Adipocyte (in vitro differentiated cells): ENCODE data around the gene USP50.
"Not testable (repeated sequence)": the region's sequence is repeated elsewhere in the genome, so short reads cannot be mapped to it uniquely, and the experiment has no call there.

Experiments used
- DNase-seq: peaks from one replicate; pipeline ENCODE4 v3.0.0-alpha.2; 2015; ENCODE audit warnings: low read depth
- H3K27me3 ChIP-seq: replicated peaks from 2 replicates; pipeline ENCODE4 v1.7.0; 2013; ENCODE audit warnings: mild to moderate bottlenecking, low read length, moderate library complexity; ENCODE audit not compliant: control insufficient read depth, insufficient read depth
- H3K36me3 ChIP-seq: 2 replicates; pipeline ENCODE4 v1.7.0; 2013; ENCODE audit warnings: low read length, mild to moderate bottlenecking, moderate library complexity; ENCODE audit not compliant: control insufficient read depth, insufficient read depth, severe bottlenecking
- H3K4me1 ChIP-seq: 2 replicates; pipeline ENCODE4 v1.7.0; 2013; ENCODE audit warnings: mild to moderate bottlenecking, low read length, moderate library complexity; ENCODE audit not compliant: control insufficient read depth, insufficient read depth
- H3K4me3 ChIP-seq: 2 replicates; pipeline ENCODE4 v1.7.0; 2013; ENCODE audit warnings: mild to moderate bottlenecking, low read length, moderate library complexity
- H3K9ac ChIP-seq: 2 replicates; pipeline ENCODE4 v1.7.0; 2013; ENCODE audit warnings: mild to moderate bottlenecking, low read length, moderate library complexity
- H3K9me3 ChIP-seq: 2 replicates; pipeline ENCODE4 v1.7.0; 2013; ENCODE audit warnings: mild to moderate bottlenecking, low read length, moderate library complexity; ENCODE audit not compliant: control insufficient read depth

The USP50 gene

GRCh38 chr15:50546566-50546965, at the start of gene USP50:
USP50 (minus strand) TSS chr15:50546666; CDS start chr15:50546525, 141 bp downstream.
- H3K36me3 ChIP-seq, result no peaks in the 10 kb centered on the region
- H3K9ac ChIP-seq, result no peak within 1 kb of the TSS
- peaks cover 20% of the 10 kb centered on the region for H3K4me1 ChIP-seq
- no peak for DNase-seq
- no peaks in the 10 kb centered on the region for H3K9me3 ChIP-seq
- no peak within 1 kb of the TSS for H3K4me3 ChIP-seq
- H3K27me3 ChIP-seq, result no peaks in the 10 kb centered on the region

DNA sequence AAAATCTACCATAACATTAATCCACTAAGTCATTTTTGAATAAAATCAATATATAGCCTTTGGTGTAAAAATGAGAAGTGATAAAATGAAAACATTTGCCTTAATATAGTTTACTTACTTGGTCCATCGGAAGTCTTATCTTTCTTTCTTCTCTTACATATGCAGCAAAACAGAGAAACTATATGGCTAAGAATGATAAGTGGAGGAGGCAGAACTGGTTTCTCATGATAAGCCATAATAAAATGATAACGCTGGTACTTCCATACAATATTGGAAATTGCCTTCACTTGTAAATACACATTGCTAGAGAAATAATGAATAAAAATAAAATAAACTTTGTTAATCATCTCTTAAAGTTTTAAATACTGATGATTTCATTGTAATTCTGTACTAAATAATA, 47.8 kb upstream of the USP50 start:
- Histone ChIP-seq H3K9ac (no peak overlapping the region), H3K4me1 (no peaks in the 10 kb centered on the region), H3K4me3 (no peak overlapping the region), H3K27me3 (no peaks in the 10 kb centered on the region), H3K36me3 (peaks cover 94% of the 10 kb centered on the region), H3K9me3 (no peaks in the 10 kb centered on the region)
- DNase-seq, result no peak

- H3K4me3 ChIP-seq, result no peak overlapping the region
- H3K4me1 ChIP-seq, result no peaks in the 10 kb centered on the region
- no peaks in the 10 kb centered on the region for H3K27me3 ChIP-seq
- peaks cover 94% of the 10 kb centered on the region for H3K36me3 ChIP-seq
- no peaks in the 10 kb centered on the region for H3K9me3 ChIP-seq
- no peak overlapping the region for H3K9ac ChIP-seq
- DNase-seq, result no peak
Measured at GRCh38 chr15:50593761-50594160, 47.3 kb upstream of the USP50 start.

- H3K4me1 ChIP-seq, result no peaks in the 10 kb centered on the region
- no peaks in the 10 kb centered on the region for H3K9me3 ChIP-seq
- no peak overlapping the region for H3K4me3 ChIP-seq
- no peak overlapping the region for H3K9ac ChIP-seq
- H3K36me3 ChIP-seq, result peaks cover 99% of the 10 kb centered on the region
- DNase-seq, result no peak
- no peaks in the 10 kb centered on the region for H3K27me3 ChIP-seq
Measured at GRCh38 chr15:50590288-50590687, 43.8 kb upstream of the USP50 start.

DNA sequence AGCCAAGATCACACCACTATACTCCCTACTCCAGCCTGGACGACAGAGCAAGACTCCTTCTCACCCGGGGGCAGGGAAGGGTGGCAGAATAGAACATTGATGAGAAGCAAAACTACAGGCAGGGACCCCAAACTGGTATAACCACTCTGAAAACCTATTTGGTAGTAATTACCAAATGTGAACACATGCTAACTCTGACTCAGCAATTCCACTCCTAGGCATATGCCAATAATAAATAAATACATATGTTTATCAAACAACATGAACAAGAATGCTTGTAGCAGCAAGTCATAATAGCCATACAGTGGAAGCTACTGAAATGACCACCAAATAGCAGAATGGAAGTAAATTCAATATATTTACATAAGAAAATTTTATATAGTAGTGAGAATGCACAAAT, 31.0 kb upstream of the USP50 start:
- no peak for DNase-seq
- H3K36me3 ChIP-seq, result peaks cover 90% of the 10 kb centered on the region
- no peak overlapping the region for H3K4me3 ChIP-seq
- H3K9me3 ChIP-seq, result no peaks in the 10 kb centered on the region
- H3K9ac ChIP-seq, result no peak overlapping the region
- H3K4me1 ChIP-seq, result peaks cover 10% of the 10 kb centered on the region
- H3K27me3 ChIP-seq, result no peaks in the 10 kb centered on the region

GRCh38 chr15:50576166-50576565, 29.7 kb upstream of the USP50 start:
- peaks cover 92% of the 10 kb centered on the region for H3K36me3 ChIP-seq
- H3K9ac ChIP-seq, result no peak overlapping the region
- DNase-seq, result no peak
- H3K4me3 ChIP-seq, result no peak overlapping the region
- H3K4me1 ChIP-seq, result peaks cover 10% of the 10 kb centered on the region
- no peaks in the 10 kb centered on the region for H3K27me3 ChIP-seq
- H3K9me3 ChIP-seq, result no peaks in the 10 kb centered on the region

- not testable (repeated sequence) for H3K9me3 ChIP-seq, DNase-seq, H3K9ac ChIP-seq, H3K4me3 ChIP-seq, H3K27me3 ChIP-seq
- Histone ChIP-seq H3K4me1 (peaks cover 10% of the 10 kb centered on the region), H3K36me3 (peaks cover 92% of the 10 kb centered on the region)
Measured at GRCh38 chr15:50573842-50574241, 27.4 kb upstream of the USP50 start.

DNA sequence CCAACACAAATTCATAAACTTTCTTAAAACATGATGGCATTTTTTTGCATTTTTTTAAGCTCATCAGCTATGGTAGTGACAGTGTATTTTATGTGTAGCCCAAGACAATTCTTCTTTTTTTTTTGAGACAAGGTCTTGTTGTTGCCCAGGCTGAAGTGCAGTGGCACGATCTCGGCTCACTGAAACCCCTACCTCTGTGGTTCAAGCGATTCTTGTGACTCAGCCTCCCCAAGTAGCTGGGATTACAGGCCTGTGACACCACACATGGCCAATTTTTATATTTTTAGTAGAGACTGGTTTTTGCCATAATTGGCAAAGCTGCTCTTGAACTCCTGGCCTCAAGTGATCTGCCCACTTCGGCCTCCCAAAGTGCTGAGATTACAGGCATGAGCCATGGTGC, 17.3 kb upstream of the USP50 start:
- no peaks in the 10 kb centered on the region for H3K9me3 ChIP-seq
- H3K9ac ChIP-seq, result no peak overlapping the region
- no peak overlapping the region for H3K4me3 ChIP-seq
- no peaks in the 10 kb centered on the region for H3K27me3 ChIP-seq
- no peak for DNase-seq
- H3K4me1 ChIP-seq, result peaks cover 9% of the 10 kb centered on the region
- H3K36me3 ChIP-seq, result peaks cover 68% of the 10 kb centered on the region

DNA sequence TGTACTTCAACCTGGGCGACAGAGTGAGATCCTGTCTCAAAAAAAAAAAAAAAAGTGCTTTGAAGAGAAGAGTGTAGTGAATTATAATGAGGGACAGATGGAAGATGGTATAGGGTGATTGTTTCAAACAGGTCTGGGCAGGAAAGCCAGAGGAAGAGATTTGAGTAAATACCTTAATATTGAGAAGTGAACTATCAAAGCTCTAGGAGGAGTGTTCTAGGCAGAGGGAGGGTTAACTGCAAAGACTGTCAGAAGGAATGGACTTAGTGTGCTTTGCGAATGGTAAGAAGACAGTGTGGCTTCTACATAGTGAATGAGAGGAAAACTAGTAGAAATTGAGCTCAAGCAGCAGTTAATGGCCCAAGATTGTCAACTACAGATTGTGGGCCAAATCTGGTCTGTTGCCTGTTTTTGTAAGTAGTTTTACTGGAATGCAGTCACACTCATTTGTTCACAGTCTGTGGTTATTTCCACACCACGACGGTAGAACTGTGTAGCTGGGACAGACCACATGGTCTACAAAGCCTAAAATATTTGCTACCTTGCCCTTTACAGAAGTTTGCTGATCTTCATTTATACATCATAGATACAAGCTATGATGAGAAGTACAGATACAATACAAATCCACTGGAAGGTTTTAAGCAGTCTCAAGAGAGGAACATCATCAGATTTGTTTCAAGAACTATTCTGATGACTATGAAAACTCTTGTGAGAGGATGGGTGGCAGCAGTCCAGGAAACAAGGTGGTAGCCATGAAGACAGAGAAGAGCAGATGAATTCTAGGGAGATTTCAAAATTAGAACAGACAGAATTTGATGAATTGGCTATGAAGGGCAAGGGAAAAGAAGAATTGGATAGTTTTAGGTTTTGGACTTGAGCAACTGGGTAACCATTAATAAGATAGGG, 16.5 kb upstream of the USP50 start:
- Histone ChIP-seq H3K4me3 (no peak overlapping the region), H3K4me1 (peaks cover 9% of the 10 kb centered on the region), H3K36me3 (peaks cover 65% of the 10 kb centered on the region), H3K9ac (no peak overlapping the region), H3K27me3 (no peaks in the 10 kb centered on the region), H3K9me3 (no peaks in the 10 kb centered on the region)
- DNase-seq, result no peak

DNA sequence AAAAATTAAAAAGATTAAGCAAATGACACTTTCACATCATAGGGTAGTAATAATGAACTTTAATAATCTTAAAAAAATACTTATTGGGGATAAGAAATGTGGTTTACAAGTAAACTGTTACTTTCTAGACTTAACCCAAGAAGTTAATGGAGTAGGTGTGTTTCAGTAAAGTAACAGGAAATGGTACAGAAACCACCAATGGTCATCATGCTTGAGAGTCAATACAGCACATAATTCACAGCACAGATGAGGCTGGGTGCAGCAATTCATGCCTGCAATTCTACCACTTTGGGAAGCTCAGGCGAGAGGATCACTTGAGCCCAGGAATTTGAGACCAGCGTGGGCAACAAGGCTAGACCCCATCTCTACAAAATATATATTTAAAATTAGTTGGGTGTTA, 11.5 kb upstream of the USP50 start:
- H3K4me1 ChIP-seq, result peaks cover 5% of the 10 kb centered on the region
- no peaks in the 10 kb centered on the region for H3K27me3 ChIP-seq
- no peak overlapping the region for H3K9ac ChIP-seq
- no peaks in the 10 kb centered on the region for H3K9me3 ChIP-seq
- DNase-seq, result no peak
- peaks cover 49% of the 10 kb centered on the region for H3K36me3 ChIP-seq
- H3K4me3 ChIP-seq, result no peak overlapping the region

DNA sequence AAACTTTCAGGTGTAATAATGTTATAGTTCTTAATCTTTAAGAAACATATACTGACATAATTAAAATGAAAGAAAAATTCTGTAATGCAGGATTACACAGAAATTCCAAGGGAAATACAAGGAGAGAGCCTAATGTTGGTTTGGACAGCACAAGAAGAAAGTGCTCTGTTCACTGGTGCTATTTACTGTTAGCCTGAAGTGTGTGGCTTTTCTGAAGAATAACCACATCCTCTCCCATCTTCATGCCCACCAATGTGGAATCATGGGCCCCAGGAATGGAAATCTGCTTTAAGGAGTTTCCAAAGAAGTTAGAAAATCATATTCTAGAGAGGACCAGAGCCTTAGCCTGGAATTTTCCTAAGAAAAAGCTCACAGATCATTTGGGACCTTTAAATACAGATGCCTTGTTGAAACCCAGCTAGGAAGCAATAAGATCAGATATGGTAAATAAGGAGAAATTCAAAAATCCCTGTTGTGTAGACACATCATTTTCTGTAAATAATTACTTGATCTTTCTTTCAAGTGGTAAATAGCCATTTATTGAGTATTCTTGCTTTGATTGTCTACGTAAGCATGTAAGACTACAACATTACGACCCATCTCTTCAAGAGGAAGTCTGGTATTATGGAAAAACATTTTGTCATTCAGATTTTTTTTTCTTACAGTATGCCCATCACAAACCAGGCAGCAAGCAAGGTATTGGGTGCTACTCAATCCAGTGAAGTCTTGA, 10.3 kb upstream of the USP50 start:
- no peaks in the 10 kb centered on the region for H3K9me3 ChIP-seq
- no peaks in the 10 kb centered on the region for H3K27me3 ChIP-seq
- DNase-seq, result no peak
- no peak overlapping the region for H3K9ac ChIP-seq
- peaks cover 45% of the 10 kb centered on the region for H3K36me3 ChIP-seq
- H3K4me3 ChIP-seq, result no peak overlapping the region
- no peaks in the 10 kb centered on the region for H3K4me1 ChIP-seq
